Measurements from ENCODE around the gene TMEM248. TPM values are rescaled to one million over a fixed set of nuclear protein-coding genes. Genes with fewer than 3 reads are reported as not detected.
"Not testable (repeated sequence)": the region's sequence is repeated elsewhere in the genome, so short reads cannot be mapped to it uniquely, and the experiment has no call there.

The TMEM248 gene
- total and polyA plus RNA-seq, 2 donors from 2014 or later, result 38.2 to 113 TPM

- H3K27me3 ChIP-seq (ENCODE audit: control insufficient read depth, insufficient read depth, low read length), result no peaks in the 10 kb centered on the region
- no peak overlapping the region for H3K27ac ChIP-seq (ENCODE audit: low read depth in 2 of 2, low read length in 2 of 2)
- H3K4me1 ChIP-seq (ENCODE audit: control insufficient read depth in 2 of 3, insufficient read depth in 2 of 3, low read depth in 1 of 3, low read length in 3 of 3), result no peaks in the 10 kb centered on the region
- no peak overlapping the region for H3K4me3 ChIP-seq (ENCODE audit: low read length in 3 of 3)
- no peak for DNase-seq
- H3K9ac ChIP-seq (ENCODE audit: low read length in 3 of 3), result no peak overlapping the region
- no peak for FAIRE-seq
- TF ChIP-seq CTCF (IDR thresholded peaks at IDR 0.05; ENCODE audit: borderline replicate concordance, extremely low read depth, insufficient read depth), result no peak
- intact Hi-C loops (cut with DNase I), result no loop called here
- H3K9me3 ChIP-seq (ENCODE audit: control insufficient read depth in 2 of 3, insufficient read depth in 1 of 3, low read length in 3 of 3), result no peaks in the 10 kb centered on the region
- no peaks in the 10 kb centered on the region for H3K36me3 ChIP-seq (ENCODE audit: control insufficient read depth in 2 of 3, insufficient read depth in 3 of 3, low read length in 3 of 3)
Measured at GRCh38 chr7:66964411-66964810, 43.4 kb downstream of the TMEM248 start.

GRCh38 chr7:66967029-66967428 lies 46.0 kb downstream of the TMEM248 start:
- Histone ChIP-seq H3K27me3 (ENCODE audit: control insufficient read depth, insufficient read depth, low read length) (no peaks in the 10 kb centered on the region), H3K36me3 (ENCODE audit: control insufficient read depth in 2 of 3, insufficient read depth in 3 of 3, low read length in 3 of 3) (no peaks in the 10 kb centered on the region), H3K4me1 (ENCODE audit: control insufficient read depth in 2 of 3, insufficient read depth in 2 of 3, low read depth in 1 of 3, low read length in 3 of 3) (no peaks in the 10 kb centered on the region), H3K27ac (ENCODE audit: low read depth in 2 of 2, low read length in 2 of 2) (no peak overlapping the region), H3K9ac (ENCODE audit: low read length in 3 of 3) (no peak overlapping the region), H3K9me3 (ENCODE audit: control insufficient read depth in 2 of 3, insufficient read depth in 1 of 3, low read length in 3 of 3) (no peaks in the 10 kb centered on the region), H3K4me3 (ENCODE audit: low read length in 3 of 3) (no peak overlapping the region)
- intact Hi-C loops (cut with DNase I), result no loop called here
- DNase-seq, result no peak
- FAIRE-seq, result no peak
- no peak for TF ChIP-seq CTCF (IDR thresholded peaks at IDR 0.05; ENCODE audit: borderline replicate concordance, extremely low read depth, insufficient read depth)

GRCh38 chr7:66969001-66969400 lies 48.0 kb downstream of the TMEM248 start:
- DNase-seq, result peak in 1 of 5 donors; percentile 10
- not testable (repeated sequence) for H3K27ac ChIP-seq (ENCODE audit: low read depth in 2 of 2, low read length in 2 of 2); FAIRE-seq

GRCh38 chr7:66970310-66970709 lies 49.3 kb downstream of the TMEM248 start:
- DNase-seq, result no peak
- H3K9me3 ChIP-seq (ENCODE audit: control insufficient read depth in 2 of 3, insufficient read depth in 1 of 3, low read length in 3 of 3), result no peaks in the 10 kb centered on the region
- no peaks in the 10 kb centered on the region for H3K27me3 ChIP-seq (ENCODE audit: control insufficient read depth, insufficient read depth, low read length)
- no peak for TF ChIP-seq CTCF (IDR thresholded peaks at IDR 0.05; ENCODE audit: borderline replicate concordance, extremely low read depth, insufficient read depth)
- H3K9ac ChIP-seq (ENCODE audit: low read length in 3 of 3), result no peak overlapping the region
- no peaks in the 10 kb centered on the region for H3K36me3 ChIP-seq (ENCODE audit: control insufficient read depth in 2 of 3, insufficient read depth in 3 of 3, low read length in 3 of 3)
- no peak overlapping the region for H3K27ac ChIP-seq (ENCODE audit: low read depth in 2 of 2, low read length in 2 of 2)
- no peak for FAIRE-seq
- H3K4me3 ChIP-seq (ENCODE audit: low read length in 3 of 3), result no peak overlapping the region
- H3K4me1 ChIP-seq (ENCODE audit: control insufficient read depth in 2 of 3, insufficient read depth in 2 of 3, low read depth in 1 of 3, low read length in 3 of 3), result no peaks in the 10 kb centered on the region
- intact Hi-C loops (cut with DNase I), result no loop called here

More at GRCh38 chr7:66969001-66969400, 48.0 kb downstream of the TMEM248 start:
- H3K9me3 ChIP-seq (ENCODE audit: control insufficient read depth in 2 of 3, insufficient read depth in 1 of 3, low read length in 3 of 3); H3K27me3 ChIP-seq (ENCODE audit: control insufficient read depth, insufficient read depth, low read length); intact Hi-C loops (cut with DNase I); H3K4me1 ChIP-seq (ENCODE audit: control insufficient read depth in 2 of 3, insufficient read depth in 2 of 3, low read depth in 1 of 3, low read length in 3 of 3); H3K9ac ChIP-seq (ENCODE audit: low read length in 3 of 3); H3K4me3 ChIP-seq (ENCODE audit: low read length in 3 of 3); H3K36me3 ChIP-seq (ENCODE audit: control insufficient read depth in 2 of 3, insufficient read depth in 3 of 3, low read length in 3 of 3): not testable (repeated sequence)
